BLaER1 treated with 17β-estradiol and CSF1 and Interleukin-3, amounts not matched to agents 10 nM and 100 nM (cell line): ENCODE measurements around the gene CACNB4.
"Not testable (repeated sequence)": the region's sequence is repeated elsewhere in the genome, so short reads cannot be mapped to it uniquely, and the experiment has no call there.

Source experiments
- H3K27ac ChIP-seq, 11 experiments: shearing (Covaris generic); formaldehyde crosslinking; 2 replicates each; pipeline ENCODE4 v1.8.1; 2022
- H3K27me3 ChIP-seq, 11 experiments: shearing (Covaris generic); formaldehyde crosslinking; 2 replicates each; pipeline ENCODE4 v1.8.1; 2022
- H3K36me3 ChIP-seq, 11 experiments: shearing (Covaris generic); formaldehyde crosslinking; 2 replicates each; pipeline ENCODE4 v1.8.1; 2022
- H3K4me1 ChIP-seq, 10 experiments: shearing (Covaris generic); formaldehyde crosslinking; 2 replicates each; pipeline ENCODE4 v1.8.1; 2022
- H3K4me2 ChIP-seq, 11 experiments: shearing (Covaris generic); formaldehyde crosslinking; 2 replicates each; pipeline ENCODE4 v1.8.1; 2022
- H3K4me3 ChIP-seq, 10 experiments: shearing (Covaris generic); formaldehyde crosslinking; 2 replicates each; pipeline ENCODE4 v1.8.1; 2022
- H3K9ac ChIP-seq, 11 experiments: shearing (Covaris generic); formaldehyde crosslinking; 2 replicates each; pipeline ENCODE4 v1.8.1; 2022
- H3K9me3 ChIP-seq, 11 experiments: shearing (Covaris generic); formaldehyde crosslinking; replicated peaks in 1 of 11; 2 replicates each; pipeline ENCODE4 v1.8.1; 2022
- H4K20me1 ChIP-seq, 11 experiments: shearing (Covaris generic); formaldehyde crosslinking; 2 replicates each; pipeline ENCODE4 v1.8.1; 2022
- Cebpa-rat ChIP-seq, 11 experiments: shearing (Covaris generic); IDR thresholded peaks; 2 replicates each; pipeline ENCODE4 v1.8.1; 2022

The CACNB4 gene

GRCh38 chr2:152028182-152028862 is 70.5 kb downstream of the CACNB4 start:
- Histone ChIP-seq H3K4me2 (peak overlapping the region in 3 of 11 experiments; percentile 21 to 56 (median 48); a peak in 4 of 22 replicates), H3K27me3 (no peaks in the 10 kb centered on the region; a peak in 1 of 22 replicates), H3K4me1 (peaks cover 0 to 36% (median 12%) of the 10 kb centered on the region in 10 experiments; a peak in 9 of 20 replicates), H3K4me3 (no peak overlapping the region), H4K20me1 (no peaks in the 10 kb centered on the region), H3K9me3 (no peaks in the 10 kb centered on the region), H3K27ac (no peak overlapping the region), H3K9ac (no peak overlapping the region), H3K36me3 (no peaks in the 10 kb centered on the region)
- TF ChIP-seq Cebpa-rat (IDR thresholded peaks at IDR 0.05), result no peak

- H3K36me3 ChIP-seq, result no peaks in the 10 kb centered on the region
- peaks cover 0 to 26% (median 5%) of the 10 kb centered on the region in 10 experiments; a peak in 9 of 20 replicates for H3K4me1 ChIP-seq
- peak overlapping the region in 8 of 10 experiments; percentile 33 to 49 (median 44); a peak in 10 of 20 replicates for H3K4me3 ChIP-seq
- peak overlapping the region in 1 of 11 experiments; percentile 11; a peak in 2 of 22 replicates for H3K9ac ChIP-seq
- peak overlapping the region in 10 of 11 experiments; percentile 10 to 68 (median 44); a peak in 17 of 22 replicates for H3K4me2 ChIP-seq
- TF ChIP-seq Cebpa-rat (IDR thresholded peaks at IDR 0.05), result no peak
- H4K20me1 ChIP-seq, result no peaks in the 10 kb centered on the region
- no peaks in the 10 kb centered on the region for H3K9me3 ChIP-seq
- H3K27me3 ChIP-seq, result no peaks in the 10 kb centered on the region
- H3K27ac ChIP-seq, result no peak overlapping the region
Measured at GRCh38 chr2:152025678-152026287, 73.1 kb downstream of the CACNB4 start.

DNA sequence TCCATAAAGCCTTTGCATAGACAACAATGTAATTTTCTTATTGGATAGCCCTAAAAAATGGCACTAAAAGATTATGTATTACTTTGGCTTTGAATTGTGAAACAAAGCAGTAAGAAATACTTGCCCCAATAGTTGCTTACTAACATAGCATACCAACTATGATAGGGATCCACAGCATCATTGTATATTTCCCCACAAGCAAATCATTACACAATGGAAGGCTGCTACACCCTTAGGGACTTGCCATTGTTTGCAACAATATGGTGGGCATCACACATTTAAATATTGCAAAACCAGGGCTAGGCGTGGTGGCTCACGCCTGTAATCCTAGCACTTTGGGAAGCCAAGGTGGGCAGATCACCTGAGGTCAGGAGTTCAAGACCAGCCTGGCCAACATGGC is 74.4 kb downstream of the CACNB4 start:
- TF ChIP-seq Cebpa-rat (IDR thresholded peaks at IDR 0.05), result no peak
- no peak overlapping the region for H3K9ac ChIP-seq
- H3K9me3 ChIP-seq, result no peaks in the 10 kb centered on the region
- H3K4me3 ChIP-seq, result no peak overlapping the region
- H3K27ac ChIP-seq, result no peak overlapping the region
- no peak overlapping the region for H3K4me2 ChIP-seq
- H3K27me3 ChIP-seq, result no peaks in the 10 kb centered on the region
- H4K20me1 ChIP-seq, result no peaks in the 10 kb centered on the region
- no peaks in the 10 kb centered on the region for H3K36me3 ChIP-seq
- H3K4me1 ChIP-seq, result peaks cover 0 to 22% (median 3%) of the 10 kb centered on the region in 10 experiments; a peak in 9 of 20 replicates

DNA sequence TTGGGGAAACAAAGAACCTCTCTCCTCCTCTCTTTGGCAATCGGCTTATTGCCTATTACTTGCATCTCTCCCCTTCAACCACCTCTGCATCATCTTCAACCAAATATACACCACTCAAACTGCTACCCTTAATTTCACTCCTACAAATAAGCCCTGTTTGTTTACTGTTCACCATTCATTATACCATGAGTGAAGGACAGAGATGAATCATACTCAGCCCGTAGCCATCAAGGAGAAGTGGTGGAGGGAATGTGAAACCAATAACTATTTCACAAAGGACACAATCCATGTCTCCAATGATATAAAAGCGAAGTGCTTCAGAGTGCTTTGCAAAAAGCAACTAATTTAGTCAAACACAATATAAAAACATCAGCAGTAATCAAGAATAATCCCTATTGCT is 76.8 kb downstream of the CACNB4 start:
- Histone ChIP-seq H3K4me3 (no peak overlapping the region), H3K4me1 (peaks cover 0 to 7% (median 0%) of the 10 kb centered on the region in 10 experiments; a peak in 7 of 20 replicates), H3K4me2 (peak overlapping the region in 1 of 11 experiments; percentile 27; a peak in 1 of 22 replicates), H3K9ac (no peak overlapping the region), H4K20me1 (no peaks in the 10 kb centered on the region), H3K36me3 (no peaks in the 10 kb centered on the region), H3K27me3 (no peaks in the 10 kb centered on the region), H3K27ac (no peak overlapping the region), H3K9me3 (no peaks in the 10 kb centered on the region)
- TF ChIP-seq Cebpa-rat (IDR thresholded peaks at IDR 0.05), result no peak

DNA sequence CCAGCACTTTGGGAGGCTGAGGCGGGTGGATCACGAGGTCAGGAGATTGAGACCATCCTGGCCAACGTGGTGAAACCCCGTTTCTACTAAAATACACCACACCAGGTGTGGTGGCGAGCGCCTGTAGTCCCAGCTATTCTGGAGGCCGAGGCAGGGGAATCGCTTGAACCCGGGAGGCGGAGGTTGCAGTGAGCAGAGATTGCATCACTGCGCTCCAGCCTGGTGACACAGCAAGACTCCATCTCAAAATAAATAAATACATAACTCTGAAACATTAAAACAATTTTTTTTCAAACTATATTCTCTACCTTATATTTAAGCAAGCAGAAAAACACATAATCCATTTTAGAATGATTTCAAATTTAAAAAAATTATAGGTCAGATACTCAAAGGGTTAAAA is 77.8 kb downstream of the CACNB4 start:
- H3K4me3 ChIP-seq, H3K27ac ChIP-seq, H3K9ac ChIP-seq, H3K4me1 ChIP-seq, H4K20me1 ChIP-seq, H3K36me3 ChIP-seq, H3K9me3 ChIP-seq, H3K4me2 ChIP-seq, H3K27me3 ChIP-seq: not testable (repeated sequence)

DNA sequence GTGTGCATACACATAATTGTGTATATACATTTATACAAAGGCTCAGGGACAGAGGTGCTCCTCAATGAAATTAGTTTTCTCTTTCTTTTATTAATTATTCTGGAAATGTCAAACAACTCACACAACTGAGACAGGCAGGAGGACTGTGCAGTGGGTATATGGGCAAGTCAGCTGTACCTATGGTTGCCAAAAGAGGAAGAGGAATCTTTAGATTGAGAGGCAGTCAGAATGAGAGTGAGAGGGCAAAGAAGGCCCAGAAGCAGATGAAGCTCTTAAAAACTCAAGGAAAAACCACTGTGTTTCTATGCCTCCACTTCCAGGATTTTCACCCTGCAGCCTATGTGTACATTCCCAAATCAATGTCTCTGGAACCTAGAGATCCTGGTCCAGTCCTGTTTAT is 79.1 kb downstream of the CACNB4 start:
- Histone ChIP-seq H3K4me2 (no peak overlapping the region), H3K27ac (no peak overlapping the region), H3K36me3 (no peaks in the 10 kb centered on the region), H3K9ac (no peak overlapping the region), H3K27me3 (no peaks in the 10 kb centered on the region), H4K20me1 (no peaks in the 10 kb centered on the region), H3K4me1 (peaks cover 0 to 6% (median 0%) of the 10 kb centered on the region in 10 experiments; a peak in 2 of 20 replicates), H3K9me3 (no peaks in the 10 kb centered on the region), H3K4me3 (no peak overlapping the region)
- no peak for TF ChIP-seq Cebpa-rat (IDR thresholded peaks at IDR 0.05)

DNA sequence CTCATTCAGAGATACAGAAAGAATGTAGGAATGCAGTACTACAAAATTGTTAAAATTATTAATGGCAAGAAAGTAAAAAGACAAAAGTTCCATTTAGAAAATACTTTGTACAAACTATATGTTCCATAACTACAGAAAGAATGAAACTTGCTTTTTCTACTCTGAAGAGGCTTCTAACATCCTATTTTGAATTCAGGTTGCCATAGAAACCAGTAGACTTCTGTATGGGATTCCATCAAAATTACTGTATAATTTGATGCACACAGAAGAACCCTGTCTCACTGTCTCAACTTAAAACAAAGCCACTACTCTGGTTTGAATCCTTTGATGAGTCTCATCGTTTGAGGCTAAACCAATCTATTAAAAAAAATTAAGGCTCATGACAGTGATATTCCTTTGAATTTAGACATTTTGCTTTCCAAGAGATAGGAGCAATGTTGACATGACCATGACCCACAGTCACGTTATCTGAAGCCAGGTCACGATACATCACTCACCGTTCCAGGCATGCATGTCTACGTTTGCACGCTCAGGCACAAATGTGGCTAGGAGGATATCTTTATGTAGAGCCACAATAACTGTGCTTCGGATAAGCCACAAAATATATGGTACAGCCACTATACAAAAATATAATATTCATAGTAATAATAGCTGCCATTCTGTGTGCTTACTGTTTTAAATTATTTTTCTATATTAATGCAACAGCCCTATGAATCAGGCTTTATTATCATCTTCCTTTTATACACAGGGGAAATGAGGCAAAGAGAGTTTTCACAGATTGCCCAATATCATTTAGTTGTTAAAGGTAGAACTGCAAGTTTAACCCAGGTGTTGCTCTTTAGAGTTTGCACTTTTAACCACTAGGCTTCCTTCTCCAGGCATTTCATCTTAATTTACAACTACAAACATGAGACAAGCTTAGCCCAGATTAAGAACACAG is 82.4 kb downstream of the CACNB4 start:
- Histone ChIP-seq H3K27ac (no peak overlapping the region), H4K20me1 (no peaks in the 10 kb centered on the region), H3K4me2 (no peak overlapping the region), H3K4me3 (no peak overlapping the region), H3K9me3 (no peaks in the 10 kb centered on the region), H3K36me3 (no peaks in the 10 kb centered on the region), H3K9ac (no peak overlapping the region), H3K27me3 (no peaks in the 10 kb centered on the region), H3K4me1 (no peaks in the 10 kb centered on the region)
- no peak for TF ChIP-seq Cebpa-rat (IDR thresholded peaks at IDR 0.05)

DNA sequence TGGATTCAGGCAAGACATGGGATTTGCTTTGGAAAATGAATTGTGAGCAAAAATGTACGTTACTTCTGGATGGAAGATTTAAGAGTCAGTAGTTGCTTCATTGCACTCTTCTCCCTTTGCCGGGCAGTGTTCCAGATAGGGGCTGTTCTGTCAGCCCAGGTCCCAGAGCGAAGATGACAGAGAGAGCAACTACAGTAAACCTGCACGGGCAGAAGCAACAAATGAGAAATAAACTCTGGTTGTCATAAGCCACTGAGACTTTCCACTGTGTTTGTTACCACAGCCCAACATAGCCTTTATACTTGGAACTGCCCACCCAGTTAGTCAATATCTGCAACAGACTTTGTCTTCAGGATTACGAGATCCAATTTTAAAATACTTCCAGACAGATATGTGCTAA is 83.3 kb downstream of the CACNB4 start:
- H3K27me3 ChIP-seq, result no peaks in the 10 kb centered on the region
- no peak overlapping the region for H3K9ac ChIP-seq
- H3K4me2 ChIP-seq, result no peak overlapping the region
- H3K36me3 ChIP-seq, result no peaks in the 10 kb centered on the region
- no peak for TF ChIP-seq Cebpa-rat (IDR thresholded peaks at IDR 0.05)
- H3K27ac ChIP-seq, result no peak overlapping the region
- no peak overlapping the region for H3K4me3 ChIP-seq
- no peaks in the 10 kb centered on the region for H4K20me1 ChIP-seq
- H3K9me3 ChIP-seq, result no peaks in the 10 kb centered on the region
- no peaks in the 10 kb centered on the region for H3K4me1 ChIP-seq

- Histone ChIP-seq H3K4me3 (no peak overlapping the region), H3K9ac (no peak overlapping the region), H3K27me3 (no peaks in the 10 kb centered on the region), H4K20me1 (no peaks in the 10 kb centered on the region), H3K36me3 (no peaks in the 10 kb centered on the region), H3K4me1 (no peaks in the 10 kb centered on the region), H3K9me3 (no peaks in the 10 kb centered on the region), H3K4me2 (no peak overlapping the region), H3K27ac (no peak overlapping the region)
- TF ChIP-seq Cebpa-rat (IDR thresholded peaks at IDR 0.05), result no peak
Measured at GRCh38 chr2:152012697-152013096, 86.1 kb downstream of the CACNB4 start.
